ENCODE data around the gene PTGER3. TPM values are rescaled to one million over a fixed set of nuclear protein-coding genes. Genes with fewer than 3 reads are reported as not detected.
"Not testable (repeated sequence)": the region's sequence is repeated elsewhere in the genome, so short reads cannot be mapped to it uniquely, and the experiment has no call there.

Gene PTGER3
- total RNA-seq, 1 donor from 2014 or later = 6.0 TPM

DNA sequence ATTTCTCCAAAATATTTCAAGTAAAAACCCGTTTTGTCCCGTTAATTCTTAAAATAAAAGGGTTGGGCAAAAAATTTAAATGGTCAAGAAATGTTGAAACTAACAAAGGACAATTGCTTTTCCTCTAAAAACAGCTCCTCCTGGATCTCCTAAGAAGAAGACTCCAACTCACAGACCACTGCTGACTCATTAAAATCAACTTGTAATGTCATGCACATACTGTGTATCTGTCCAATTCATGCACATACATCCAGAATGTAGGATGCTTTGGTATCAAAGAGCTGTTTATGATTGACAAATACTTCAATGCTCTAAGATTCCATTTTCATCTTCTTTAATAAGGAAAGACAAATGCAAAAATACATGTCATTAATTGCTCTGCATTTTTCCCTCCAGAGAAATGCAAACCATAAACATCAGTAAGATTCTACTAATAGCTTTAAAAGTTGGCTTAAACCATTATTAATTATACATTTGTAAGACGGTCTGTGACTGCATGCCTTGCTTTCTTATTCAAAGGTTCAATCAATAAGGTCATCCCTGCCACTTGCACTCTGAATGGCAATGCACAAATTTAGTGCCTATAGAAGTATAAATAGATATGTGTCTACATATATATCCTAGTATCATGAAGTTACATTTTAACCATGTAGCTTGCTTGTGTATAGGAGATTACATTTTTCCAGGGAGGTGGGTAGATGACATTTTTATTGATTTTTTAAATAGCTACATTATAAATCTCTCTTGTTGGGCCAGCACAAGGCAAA is 44.7 kb downstream of the PTGER3 start:
- no peak for DNase-seq (ENCODE audit: low spot score)

DNA sequence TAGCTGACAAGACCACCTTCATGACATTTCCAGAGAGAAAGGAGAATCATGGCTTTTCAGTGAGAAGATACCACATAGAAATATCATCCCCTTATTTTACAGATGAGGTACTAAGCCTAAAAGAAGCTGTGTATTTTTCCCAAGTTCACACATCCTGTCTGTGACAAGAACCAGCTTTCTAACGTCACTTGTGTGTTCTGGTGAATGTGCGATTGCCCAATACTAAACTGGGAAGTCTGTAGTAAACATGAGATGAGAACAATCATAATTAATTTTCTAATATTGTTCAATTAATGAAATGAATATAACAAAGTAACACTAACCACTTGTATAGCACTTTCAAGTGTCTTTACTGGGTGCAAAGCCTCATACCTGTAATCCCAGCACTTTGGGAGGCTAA is 46.0 kb downstream of the PTGER3 start:
- DNase-seq (ENCODE audit: low spot score) = no peak

DNA sequence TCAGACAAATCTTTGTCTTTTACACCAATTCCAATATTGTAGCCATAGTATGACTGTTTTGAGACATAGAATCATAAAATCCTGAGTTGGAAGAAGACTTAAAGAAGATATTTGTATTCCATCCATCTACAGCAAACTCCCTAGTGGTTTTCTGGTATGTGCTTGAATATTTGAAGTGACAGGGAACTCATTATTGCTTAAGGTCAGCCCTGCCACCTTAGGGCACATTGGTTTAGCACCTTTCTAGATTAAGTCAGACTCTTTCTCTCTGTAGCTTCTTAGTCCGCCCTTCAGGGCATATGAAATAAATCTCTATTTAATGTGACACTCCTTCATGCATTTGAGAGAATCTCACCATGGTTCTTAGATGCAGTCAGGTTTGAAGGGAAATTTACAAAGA is 49.8 kb downstream of the PTGER3 start:
- no peak for DNase-seq (ENCODE audit: low spot score)

DNA sequence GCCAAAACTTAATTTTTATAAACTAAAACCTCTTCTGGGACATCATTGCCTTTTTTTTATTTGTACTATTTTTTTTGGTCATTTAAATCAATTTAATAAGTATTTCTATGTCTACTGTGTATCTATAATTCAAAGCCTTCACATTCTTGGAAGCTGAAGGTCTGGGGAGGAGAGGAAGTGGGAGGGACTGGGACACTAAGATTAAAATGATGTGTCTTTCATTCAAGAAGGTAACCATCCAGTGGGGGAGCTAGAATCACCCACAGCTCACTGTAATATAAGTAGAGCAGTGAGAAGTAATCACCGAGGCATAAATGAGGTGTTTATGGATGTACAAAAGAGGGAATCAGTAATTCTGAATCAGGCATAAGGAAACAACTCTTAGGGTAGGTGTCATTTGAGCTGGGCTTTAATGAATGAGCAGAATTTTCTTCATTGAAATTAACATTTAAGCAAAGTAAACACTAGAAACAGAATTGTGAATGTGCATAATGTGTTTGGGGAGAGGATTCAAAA is 52.8 kb downstream of the PTGER3 start:
- DNase-seq (ENCODE audit: low spot score) = no peak

DNA sequence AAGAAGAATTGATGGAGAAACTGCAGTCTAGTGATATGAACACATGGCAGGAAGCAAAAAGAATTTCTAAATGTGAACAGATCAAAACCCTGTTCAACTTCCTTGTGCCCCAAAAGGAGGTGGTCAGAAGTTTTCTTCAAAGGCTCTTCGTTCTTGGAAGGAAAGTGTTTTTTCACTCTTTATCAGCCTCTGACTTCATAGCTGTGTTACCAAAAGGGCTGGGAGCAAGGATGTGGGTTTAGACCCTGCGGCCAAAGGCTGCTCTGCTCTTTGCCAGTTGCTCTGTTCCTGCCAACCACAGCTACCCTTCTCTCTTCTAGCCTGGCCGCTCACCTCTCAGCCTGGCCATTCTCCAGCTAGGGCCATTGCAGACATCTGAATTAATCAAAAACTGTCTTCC is 53.8 kb downstream of the PTGER3 start:
- no peak for DNase-seq (ENCODE audit: low spot score)

DNA sequence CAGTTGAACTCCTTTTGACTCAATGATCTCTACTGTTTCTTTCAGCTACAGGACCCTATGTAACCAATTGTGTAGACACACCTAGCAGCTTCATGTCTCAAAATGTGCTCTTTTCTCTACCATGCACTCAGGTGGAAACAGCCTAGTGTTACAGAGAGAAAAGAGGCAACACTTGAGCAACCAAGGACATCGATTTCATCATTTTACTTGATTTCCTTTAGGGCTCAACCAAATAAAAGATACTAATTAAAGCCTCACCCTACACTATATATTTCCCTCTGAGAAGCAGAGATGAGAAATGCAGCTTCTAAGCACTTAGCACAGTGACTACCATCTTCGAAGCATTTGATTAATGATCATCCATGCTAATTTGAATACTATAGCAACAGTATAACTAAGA is 55.1 kb downstream of the PTGER3 start:
- no peak for DNase-seq (ENCODE audit: low spot score)

DNA sequence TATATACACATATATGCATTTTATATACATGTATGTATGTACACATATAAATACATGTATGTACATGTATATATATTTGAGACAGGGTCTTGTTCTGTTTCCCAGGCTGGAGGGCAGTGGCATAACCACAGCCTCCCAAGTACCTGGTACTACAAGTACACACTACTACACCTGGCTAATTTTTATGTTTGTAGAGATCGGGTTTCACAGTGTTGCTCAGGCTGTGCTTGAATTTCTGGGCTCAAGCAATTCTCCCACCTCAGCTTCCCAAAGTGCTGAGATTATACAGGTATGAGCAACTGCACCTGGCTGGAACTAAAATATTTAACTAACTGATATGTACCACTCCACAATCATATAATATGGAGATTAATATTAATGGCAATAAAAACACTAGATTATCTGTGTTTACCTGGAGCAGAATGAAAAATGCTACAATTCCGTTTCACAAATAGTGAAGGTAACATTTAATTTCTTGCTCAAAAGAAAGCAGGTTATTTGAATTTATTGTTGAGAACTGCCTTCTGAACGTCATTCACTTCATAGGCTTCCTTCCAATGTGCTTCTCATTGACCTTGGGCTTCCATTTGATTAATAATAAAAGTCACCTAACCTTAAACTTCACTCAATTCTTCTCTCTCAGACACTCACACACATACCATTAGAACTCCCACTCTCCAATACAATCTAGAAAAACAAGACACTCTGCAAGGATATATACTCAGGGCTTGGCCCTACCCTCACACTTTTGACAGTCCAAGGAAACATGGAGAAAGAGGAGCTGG is 57.0 kb downstream of the PTGER3 start:
- no peak for DNase-seq (ENCODE audit: low spot score)

DNA sequence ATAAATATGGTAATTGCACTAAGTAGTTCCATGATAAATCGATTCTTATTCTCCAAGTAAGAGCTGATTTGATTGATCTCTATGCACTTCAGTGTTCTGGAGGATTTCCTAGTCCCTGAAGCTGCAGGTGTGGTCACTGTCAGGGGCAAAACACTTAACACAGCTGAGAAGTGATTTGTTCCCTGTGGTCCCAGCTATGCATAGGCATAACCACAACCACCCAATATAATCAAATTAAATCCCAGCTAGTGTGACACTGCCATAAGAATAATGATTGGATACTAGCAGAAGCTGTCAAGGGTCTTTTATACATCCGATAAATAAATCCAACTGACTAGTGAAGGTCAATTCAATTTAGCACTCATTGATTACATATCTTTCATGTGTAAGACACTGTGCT is 60.1 kb downstream of the PTGER3 start:
- DNase-seq (ENCODE audit: low spot score) = no peak

DNA sequence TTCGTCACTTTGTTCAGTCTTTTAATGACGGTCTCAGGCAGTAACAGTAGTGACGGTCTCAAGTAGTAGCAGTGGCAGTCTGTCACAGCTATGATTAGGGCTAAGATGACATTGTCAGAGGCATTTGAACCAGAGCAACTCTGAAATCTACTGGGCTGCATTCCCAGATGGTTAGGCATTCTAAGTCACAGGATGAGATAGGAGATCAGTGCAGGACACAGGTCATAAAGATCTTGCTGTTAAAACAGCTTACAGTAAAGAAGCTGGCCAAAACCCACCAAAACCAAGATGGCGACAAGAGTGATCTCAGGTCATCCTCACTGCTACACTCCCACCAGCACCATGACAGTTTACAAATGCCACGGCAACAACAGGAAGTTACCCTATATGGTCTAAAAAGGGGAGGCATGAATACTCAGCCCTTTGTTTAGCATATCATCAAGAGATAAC is 61.8 kb downstream of the PTGER3 start:
- DNase-seq (ENCODE audit: low spot score) = not testable (repeated sequence)

DNA sequence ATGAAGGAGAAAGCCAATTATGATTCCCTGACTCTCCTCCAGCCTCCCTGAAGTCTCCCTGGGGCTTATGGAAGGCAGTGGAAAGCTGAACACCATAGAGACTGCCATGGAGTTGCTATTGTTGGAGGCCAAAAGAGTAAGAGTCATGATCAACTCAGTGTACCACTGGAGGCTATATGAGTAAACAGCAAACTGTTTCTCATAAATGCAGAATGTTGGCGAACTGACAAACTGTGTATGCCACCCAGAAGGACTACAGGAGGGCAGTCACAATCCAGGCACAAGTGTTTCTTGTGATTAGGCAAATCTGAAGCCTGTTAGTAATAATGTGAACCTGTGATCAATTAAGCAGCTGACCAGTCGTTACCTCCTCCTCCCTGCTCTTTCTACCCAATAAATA is 62.3 kb downstream of the PTGER3 start:
- DNase-seq (ENCODE audit: low spot score) = not testable (repeated sequence)

DNA sequence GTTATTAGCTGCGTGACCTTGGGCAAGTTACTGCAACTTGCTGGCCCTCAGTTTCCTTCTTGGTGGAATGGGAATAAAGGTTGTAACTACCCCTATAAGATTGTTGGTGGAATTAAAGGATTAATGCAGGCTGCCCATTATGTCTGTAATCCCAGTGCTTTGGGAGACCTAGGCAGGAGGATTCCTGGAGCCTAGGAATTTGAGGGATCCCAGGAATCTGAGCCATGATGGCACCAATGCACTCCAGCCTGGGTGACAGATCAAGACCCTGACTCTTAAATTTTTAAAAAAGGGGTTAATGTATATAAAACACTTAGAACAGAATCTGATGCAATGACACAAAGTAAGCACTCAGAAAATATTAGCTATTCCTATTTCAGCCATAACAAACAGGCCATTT is 67.3 kb downstream of the PTGER3 start:
- no peak for DNase-seq (ENCODE audit: low spot score)

DNA sequence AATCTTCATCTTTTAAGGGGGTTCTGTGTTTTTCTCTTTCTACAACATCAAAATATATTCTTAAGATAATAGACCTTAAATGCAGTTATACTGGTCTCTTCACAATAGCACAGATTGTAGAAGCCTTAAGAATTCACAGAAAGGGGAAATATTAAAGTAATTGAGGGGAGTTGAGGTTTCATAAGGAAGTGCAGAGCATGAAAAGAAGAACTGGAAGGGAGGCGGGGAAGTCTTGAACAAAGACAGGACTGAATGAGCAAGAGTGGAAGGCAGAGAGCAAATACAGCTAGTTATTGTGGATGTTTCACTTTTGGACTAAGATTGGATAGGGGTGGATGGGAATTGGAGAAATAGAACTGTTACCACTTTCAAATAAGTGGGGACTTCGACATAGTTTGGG is 67.7 kb downstream of the PTGER3 start:
- no peak for DNase-seq (ENCODE audit: low spot score)

DNA sequence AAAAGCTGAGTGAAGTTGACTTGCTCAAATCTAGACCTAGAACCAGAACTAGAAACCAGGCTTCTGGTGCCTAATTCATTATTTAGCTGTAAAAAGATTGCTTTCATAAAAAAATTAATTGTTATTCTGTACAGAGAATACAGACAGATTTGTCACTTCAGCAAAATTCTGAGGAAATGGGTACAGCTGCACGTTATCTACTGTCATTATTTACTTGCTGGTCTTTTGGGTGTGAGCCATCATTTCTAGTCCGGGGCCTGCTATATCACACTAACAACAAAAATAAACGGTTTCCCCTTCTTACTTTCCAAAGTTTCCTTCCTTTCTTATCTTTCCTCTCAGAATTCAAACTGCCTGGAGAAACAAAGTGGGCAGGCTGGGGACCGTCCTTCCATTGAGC is 68.3 kb downstream of the PTGER3 start:
- DNase-seq (ENCODE audit: low spot score) = no peak

DNA sequence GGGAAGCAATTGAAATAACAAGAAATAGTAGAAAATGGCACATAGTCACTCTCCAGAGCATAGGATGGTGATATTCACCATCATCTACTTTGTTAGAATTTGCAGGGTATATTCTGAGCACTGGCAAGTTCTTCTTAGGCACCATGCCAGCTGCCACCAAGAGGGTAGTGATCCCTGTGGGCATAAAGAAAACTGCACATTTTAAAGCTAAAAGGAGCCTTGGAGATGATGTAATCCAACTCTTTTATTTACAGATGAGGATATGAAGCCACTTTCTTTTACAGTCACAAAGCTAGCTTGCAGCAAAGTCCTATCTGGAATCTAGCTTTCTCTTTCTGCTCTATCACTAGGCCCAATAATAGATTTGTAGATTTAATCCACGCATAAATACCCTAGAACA is 69.0 kb downstream of the PTGER3 start:
- DNase-seq (ENCODE audit: low spot score) = no peak

DNA sequence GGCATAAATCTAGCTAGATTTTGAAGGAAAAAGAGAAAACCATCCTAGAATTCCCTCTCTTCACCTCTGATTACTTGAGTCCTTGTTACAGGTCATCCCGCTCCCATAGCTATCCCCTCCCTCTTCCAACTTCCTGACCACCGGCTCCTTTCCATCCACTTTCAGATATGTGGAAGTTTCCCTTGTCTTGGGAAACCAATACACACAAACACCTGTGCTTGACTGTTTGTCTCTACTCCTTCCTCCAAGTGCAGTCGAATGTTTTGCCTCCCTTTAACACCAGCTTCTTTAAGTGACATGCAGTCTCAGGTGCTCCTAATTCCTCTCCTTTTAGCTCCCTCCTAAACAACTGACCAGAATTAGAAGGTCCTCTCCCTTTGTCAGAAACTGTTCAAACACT is 70.0 kb downstream of the PTGER3 start:
- DNase-seq (ENCODE audit: low spot score) = no peak

DNA sequence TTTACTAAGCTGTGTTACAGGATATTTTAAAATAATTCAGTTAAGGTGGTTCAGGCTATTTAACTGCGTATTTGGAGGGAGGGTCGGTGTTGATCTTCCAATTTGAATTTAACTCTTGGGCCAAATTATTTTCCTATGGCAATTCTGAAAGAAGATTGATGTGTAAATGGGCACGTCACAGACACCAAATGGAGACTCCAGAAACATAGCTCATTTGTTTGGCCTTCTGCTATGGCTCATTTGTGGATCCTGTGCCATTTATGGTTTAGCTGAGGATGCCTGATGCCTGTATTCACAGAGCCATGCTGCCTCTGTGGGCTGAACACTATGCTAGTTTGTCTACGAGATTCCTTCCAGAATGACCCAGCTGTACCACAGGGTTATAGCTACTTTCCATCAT is 70.6 kb downstream of the PTGER3 start:
- no peak for DNase-seq (ENCODE audit: low spot score)

DNA sequence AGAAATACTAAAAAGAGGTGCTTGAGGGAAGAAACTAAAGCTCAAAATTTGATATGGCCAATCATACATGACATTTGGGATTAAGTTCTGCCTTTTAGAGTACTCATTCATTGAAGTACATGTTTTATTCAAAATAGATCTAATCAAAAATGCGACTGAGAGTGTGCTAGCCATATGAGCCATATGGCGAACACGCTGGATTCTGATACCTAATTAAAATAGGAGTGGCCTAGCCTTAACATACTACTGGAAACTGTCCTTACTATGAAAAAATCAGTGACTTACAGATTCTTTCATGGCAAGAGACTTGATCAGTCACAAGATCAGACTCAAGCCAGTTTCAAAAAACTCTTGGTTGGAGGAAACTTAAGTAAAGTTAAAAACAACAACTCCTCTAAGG is 73.9 kb downstream of the PTGER3 start:
- DNase-seq (ENCODE audit: low spot score) = no peak

DNA sequence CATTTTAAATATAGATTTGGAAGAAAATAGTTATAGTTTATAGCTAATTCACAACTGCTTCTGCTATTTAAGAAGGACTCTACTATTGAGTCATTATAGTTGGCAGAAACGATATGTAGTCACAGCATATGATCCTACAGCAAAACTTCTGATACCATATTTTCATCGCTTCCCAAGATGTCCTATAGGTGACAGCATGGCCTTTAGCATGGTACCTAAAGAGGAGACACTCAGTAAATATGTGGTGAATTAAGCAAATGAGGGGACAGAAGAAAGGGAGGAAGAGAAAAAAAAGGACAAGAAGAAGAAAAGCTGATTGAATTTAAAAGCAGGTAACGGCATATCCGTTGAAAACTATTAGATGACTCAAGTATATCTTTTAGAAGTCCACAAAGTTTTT is 77.2 kb downstream of the PTGER3 start:
- no peak for DNase-seq (ENCODE audit: low spot score)

DNA sequence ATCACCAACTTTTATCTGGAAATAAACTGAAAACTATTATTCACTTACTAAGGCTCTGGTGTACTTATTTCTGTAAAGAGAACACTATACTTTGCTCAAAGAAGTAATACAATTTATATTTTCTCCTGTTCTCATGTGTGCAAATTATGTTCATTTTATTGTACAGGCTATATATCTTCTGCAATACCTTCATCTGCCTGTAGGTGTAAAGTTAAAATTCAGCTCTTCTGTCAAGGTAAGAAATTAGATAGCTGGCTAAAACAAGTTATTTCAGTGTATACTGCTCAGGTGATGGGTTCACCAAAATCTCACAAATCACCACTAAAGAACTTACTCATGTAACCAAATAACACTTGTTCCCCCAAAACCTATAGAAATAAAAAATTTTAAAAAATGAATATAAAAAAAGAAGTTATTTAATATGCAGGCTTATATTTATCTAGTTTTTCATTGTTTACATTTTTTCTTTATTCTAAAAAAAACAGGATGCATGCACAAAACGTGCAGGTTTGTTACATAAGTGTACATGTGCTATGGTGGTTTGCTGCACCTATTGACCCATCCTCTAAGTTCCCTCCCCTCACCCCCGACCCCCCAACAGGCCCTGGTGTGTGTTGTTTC is 81.5 kb downstream of the PTGER3 start:
- no peak for DNase-seq (ENCODE audit: low spot score)

DNA sequence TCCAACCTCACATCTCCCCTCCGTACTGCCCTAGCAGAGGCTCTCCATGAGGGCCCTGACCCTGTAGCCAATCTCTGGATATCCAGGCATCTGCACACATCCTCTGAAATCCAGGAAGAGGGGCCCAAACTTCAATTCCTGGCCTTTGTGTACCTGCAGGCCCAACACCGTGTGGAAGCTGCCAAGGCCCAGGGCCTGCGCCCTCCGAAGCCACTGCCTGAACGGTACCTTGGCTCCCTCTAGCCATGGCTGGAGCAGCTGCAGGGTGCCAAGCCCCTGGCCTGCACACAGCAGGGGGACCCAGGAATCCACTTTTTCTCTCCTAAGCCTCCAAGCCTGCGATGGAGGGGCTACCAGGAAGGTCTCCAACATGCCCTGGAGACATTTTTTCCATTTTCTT is 84.2 kb downstream of the PTGER3 start:
- no peak for DNase-seq (ENCODE audit: low spot score)

DNA sequence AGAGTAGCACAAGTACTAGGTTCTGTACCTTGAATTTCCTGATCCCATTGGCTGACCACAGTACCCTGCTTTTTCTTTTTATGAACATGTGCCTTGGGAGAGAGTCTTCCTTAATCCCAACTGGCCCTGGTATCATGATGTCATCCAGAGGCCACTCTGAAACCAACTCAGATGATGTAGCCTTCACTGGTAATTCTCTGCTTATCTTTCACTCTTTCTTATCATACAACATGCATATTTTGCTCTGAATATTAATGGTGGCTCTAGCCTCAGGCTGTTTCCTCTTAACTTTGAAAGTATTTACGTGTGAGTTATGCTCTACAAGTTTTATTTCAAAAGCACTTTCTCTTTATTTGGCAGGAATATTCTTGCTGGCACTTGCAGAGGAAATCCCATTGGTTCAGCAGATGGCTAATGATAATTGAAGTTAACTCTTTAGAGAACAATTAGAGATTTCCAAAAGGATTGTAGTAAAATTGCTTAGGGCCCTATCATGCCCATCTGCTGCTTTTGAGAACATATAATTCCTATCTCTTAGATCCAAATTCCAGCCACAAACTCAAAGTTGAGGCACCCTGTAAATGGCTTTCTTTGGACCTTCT is 86.1 kb downstream of the PTGER3 start:
- no peak for DNase-seq (ENCODE audit: low spot score)

DNA sequence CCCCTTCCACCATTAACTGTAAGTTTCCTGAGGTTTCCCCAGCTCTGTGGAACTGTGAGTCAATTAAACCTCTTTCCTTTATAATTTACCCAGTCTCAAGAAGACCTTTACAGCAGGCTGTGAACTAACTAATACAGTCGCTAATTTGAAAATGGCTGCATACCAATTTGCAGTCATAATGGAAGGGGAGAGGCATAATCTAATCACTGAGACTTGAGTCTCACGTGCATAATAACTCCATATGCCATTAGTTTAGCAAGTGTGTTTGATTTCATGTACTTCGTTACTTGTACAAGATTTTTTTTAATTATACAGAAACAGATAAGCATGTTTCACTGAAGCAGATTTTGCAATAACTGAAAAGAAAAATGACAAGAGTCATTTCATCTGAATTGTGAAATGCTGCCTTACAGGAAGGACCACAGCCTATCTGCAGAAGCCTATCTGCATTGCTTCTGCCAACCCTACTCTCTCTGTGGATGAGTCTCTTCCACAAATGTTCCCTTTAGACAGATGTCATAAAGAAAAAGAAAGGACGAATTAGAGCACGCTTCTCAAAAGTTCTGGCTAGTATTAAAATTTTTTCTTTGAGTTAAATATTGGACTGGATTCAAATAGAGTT is 99.1 kb downstream of the PTGER3 start:
- no peak for DNase-seq (ENCODE audit: low spot score)

Data from ureter (tissue), 1 donor.